HepG2 (cell line): ENCODE results near the gene KLF3. TPM values are rescaled to one million over a fixed set of nuclear protein-coding genes. Genes with fewer than 3 reads are reported as not detected.

Experiments used
- ATAC-seq: fragments of 200-7000 bp; cut with Tn5 transposase; 3 replicates; pipeline ENCODE4 v1.9.1; 2020; ENCODE audit warnings: mild to moderate bottlenecking, moderate library complexity
- BruUV-seq: library from RNA; stranded (reverse); fragments of 400-500 nt; replicated peaks from 2 replicates; lab custom pipeline; 2021; lab: Mats Ljungman, UMichigan
- CTCF ChIA-PET: fragments of 300-600 bp; formaldehyde crosslinking; extraction: SDS; loops from one replicate; lab custom pipeline; 2021; ENCODE audit warnings: low total read pairs, inconsistent platforms, low intra/inter-chr PET ratio; lab: Yijun Ruan, JAX
- POLR2A ChIA-PET: fragments of 350-600 bp; sonication (Branson Sonifier 250); formaldehyde crosslinking; loops from one replicate; lab custom pipeline; 2020; ENCODE audit warnings: antibody characterized with exemption, inconsistent platforms; lab: Yijun Ruan, JAX
- DNase-seq: peaks from one replicate; pipeline ENCODE4 v3.0.0-alpha.2; 2015; ENCODE audit warnings: low spot score
- FAIRE-seq: peaks from 3 replicates; lab custom pipeline; 2011; peaks lifted over from hg19 to GRCh38; lab: Jason Lieb, UNC
- H2AFZ ChIP-seq: one replicate; pipeline ENCODE4 v1.6.1; 2011; ENCODE audit warnings: low read length, inconsistent platforms
- H3K27ac ChIP-seq: fragments of 300-600 bp; 3 replicates; pipeline ENCODE4 v1.8.0; 2011; ENCODE audit warnings: mixed run types, mild to moderate bottlenecking, mixed read lengths, low read length, inconsistent platforms; ENCODE audit not compliant: insufficient read depth; ENCODE audit errors: extremely low read length
- H3K27me3 ChIP-seq, 2 experiments: fragments of 200-600 bp in 1 of 2; 2 replicates in 1 of 2; 3 replicates in 1 of 2; pipeline versions ENCODE4 v1.6.0 to v1.8.0; 2011; ENCODE audit warnings: low read length in 2 of 2, mild to moderate bottlenecking in 2 of 2, moderate library complexity in 2 of 2, inconsistent platforms in 1 of 2; ENCODE audit not compliant: insufficient read depth in 2 of 2, control insufficient read depth in 1 of 2
- H3K36me3 ChIP-seq, 2 experiments: fragments of 200-600 bp in 1 of 2; replicated peaks in 1 of 2; 2 replicates in 1 of 2; 3 replicates in 1 of 2; pipeline versions ENCODE4 v1.5.1 to v1.8.0; 2011; ENCODE audit warnings: low read length in 2 of 2, inconsistent platforms in 1 of 2; ENCODE audit not compliant: insufficient read depth in 2 of 2, control insufficient read depth in 1 of 2
- H3K4me1 ChIP-seq: 2 replicates; pipeline ENCODE4 v1.5.1; 2012; ENCODE audit warnings: low read length, inconsistent platforms; ENCODE audit not compliant: insufficient read depth
- H3K4me2 ChIP-seq: 2 replicates; pipeline ENCODE4 v1.6.0; 2011; ENCODE audit warnings: low read depth, low read length, inconsistent platforms
- H3K4me3 ChIP-seq, 3 experiments: fragments of 200-600 bp in 1 of 3; sonication (generic), shearing (Covaris generic) in 1 of 3; replicated peaks in 1 of 3; 2 replicates each; pipeline ENCODE4 v1.5.1; 2011 to 2016; ENCODE audit warnings: low read length in 3 of 3, inconsistent platforms in 2 of 3, low read depth in 2 of 3, mild to moderate bottlenecking in 2 of 3, control low read depth in 1 of 3, mixed read lengths in 1 of 3; ENCODE audit not compliant: insufficient read depth in 1 of 3
- H3K79me2 ChIP-seq: one replicate; pipeline ENCODE4 v1.6.1; 2011; ENCODE audit warnings: low read length, inconsistent platforms; ENCODE audit not compliant: insufficient read depth
- H3K9ac ChIP-seq: 2 replicates; pipeline ENCODE4 v1.6.0; 2011; ENCODE audit warnings: mild to moderate bottlenecking, low read depth, low read length, inconsistent platforms; ENCODE audit not compliant: insufficient read depth
- H3K9me3 ChIP-seq: 2 replicates; pipeline ENCODE4 v1.5.1; 2012; ENCODE audit warnings: mild to moderate bottlenecking, low read length
- H4K20me1 ChIP-seq: 2 replicates; pipeline ENCODE4 v1.6.0; 2011; ENCODE audit warnings: inconsistent platforms, mild to moderate bottlenecking, low read length, moderate library complexity; ENCODE audit not compliant: insufficient read depth
- ARNT ChIP-seq: fragments of 450-650 bp; IDR thresholded peaks from 2 replicates; pipeline ENCODE4 v1.6.1; 2017
- KDM1A ChIP-seq: IDR thresholded peaks from 2 replicates; pipeline ENCODE4 v1.6.1; 2016; ENCODE audit warnings: missing compliant biosample characterization
- KDM3A ChIP-seq: IDR thresholded peaks from 2 replicates; pipeline ENCODE4 v1.6.1; 2018; ENCODE audit warnings: low read depth, missing compliant biosample characterization
- KLF16 ChIP-seq, 2 experiments: sonication (generic) in 1 of 2; formaldehyde crosslinking in 1 of 2; IDR thresholded peaks; 2 replicates each; pipeline versions ENCODE4 v1.6.1 to v1.8.0; 2016 to 2023; ENCODE audit warnings: missing genetic modification reagents in 2 of 2, missing compliant biosample characterization in 1 of 2
- MED13 ChIP-seq: sonication (generic); formaldehyde crosslinking; IDR thresholded peaks from 2 replicates; pipeline ENCODE4 v1.5.0; 2020; ENCODE audit warnings: missing genetic modification reagents
- MEIS2 ChIP-seq: sonication (generic); formaldehyde crosslinking; IDR thresholded peaks from 2 replicates; pipeline ENCODE4 v1.9.0; 2021; ENCODE audit warnings: mild to moderate bottlenecking, missing genetic modification reagents
- RARG ChIP-seq: sonication (generic); formaldehyde crosslinking; IDR thresholded peaks from 2 replicates; pipeline ENCODE4 v1.4.0; 2020; ENCODE audit warnings: low read depth, mild to moderate bottlenecking, missing genetic modification reagents
- ZFP36 ChIP-seq: fragments of 150-350 bp; IDR thresholded peaks from 2 replicates; pipeline ENCODE4 v1.6.1; 2018; ENCODE audit warnings: borderline replicate concordance, low read length, low read depth; ENCODE audit not compliant: partially characterized antibody
- ZNF552 ChIP-seq: sonication (generic); formaldehyde crosslinking; IDR thresholded peaks from 2 replicates; pipeline ENCODE4 v1.9.0; 2022; ENCODE audit warnings: missing genetic modification reagents, mild to moderate bottlenecking, borderline replicate concordance
- ZNF749 ChIP-seq: sonication (generic); formaldehyde crosslinking; IDR thresholded peaks from 2 replicates; pipeline ENCODE4 v1.8.0; 2022; ENCODE audit warnings: mild to moderate bottlenecking, missing genetic modification reagents, moderate library complexity, borderline replicate concordance
- WGBS: methylation state at CpG from one replicate; pipeline ENCODE4 v1.1.6; 2017; ENCODE audit warnings: low lambda C conversion rate; 5-methylcytosine and 5-hydroxymethylcytosine counted together
- in situ Hi-C: cut with HindIII; loops from 2 replicates; pipeline ENCODE4 v1.10.0; 2017; ENCODE audit warnings: low pct_unique_long_range_greater_than_20kb; ENCODE audit not compliant: extremely low pct_ligation_motif_present
- intact Hi-C: fragments of 100-400 bp; cut with micrococcal nuclease; formaldehyde crosslinking; loops from one replicate; pipeline ENCODE4 v1.10.0; 2022; ENCODE audit not compliant: unreplicated experiment
- polyA plus RNA-seq, 8 experiments: library from polyadenylated mRNA; depleted of rRNA in 3 of 8; stranded (reverse) in 7 of 8; unstranded in 1 of 8; fragments of >200 nt; fragmentation: Illumina TruSeq in 4 of 8; extraction: Trizol in 4 of 8; gene quantifications; 2 replicates each; pipeline versions ENCODE4 v1.2.1 to v1.2.3, GENCODE V29; 2011 to 2016; ENCODE audit warnings: low read depth in 4 of 8, missing spikeins in 1 of 8, mixed read lengths in 1 of 8; ENCODE audit not compliant: insufficient read depth in 1 of 8
- total RNA-seq, 5 experiments: library from RNA; depleted of rRNA; stranded (reverse); fragments of >200 nt; fragmentation: Illumina TruSeq; extraction: Trizol; gene quantifications; 2 replicates each; pipeline ENCODE4 v1.2.3, GENCODE V29; 2016; ENCODE audit warnings: low read depth in 1 of 5
- TF ChIP-seq, protein P1 (sequence below): sonication (generic); formaldehyde crosslinking; IDR thresholded peaks from 2 replicates; pipeline ENCODE4 v1.8.1; 2022; ENCODE audit warnings: mild to moderate bottlenecking, missing genetic modification reagents
- TF ChIP-seq, protein P2 (sequence below): sonication (generic); formaldehyde crosslinking; IDR thresholded peaks from 2 replicates; pipeline ENCODE4 v1.5.1; 2020; ENCODE audit warnings: mild to moderate bottlenecking, moderate library complexity, missing genetic modification reagents
- TF ChIP-seq, protein P3 (sequence below): sonication (generic); formaldehyde crosslinking; IDR thresholded peaks from 2 replicates; pipeline ENCODE4 v1.5.1; 2020; ENCODE audit warnings: mild to moderate bottlenecking, missing genetic modification reagents, moderate library complexity

KLF3 gene
- total and polyA plus RNA-seq, 2 of the 13 experiments (the other 11 are each of a cell fraction or from before 2014, with no cell fraction given): 29.1 to 37.8 TPM

DNA sequence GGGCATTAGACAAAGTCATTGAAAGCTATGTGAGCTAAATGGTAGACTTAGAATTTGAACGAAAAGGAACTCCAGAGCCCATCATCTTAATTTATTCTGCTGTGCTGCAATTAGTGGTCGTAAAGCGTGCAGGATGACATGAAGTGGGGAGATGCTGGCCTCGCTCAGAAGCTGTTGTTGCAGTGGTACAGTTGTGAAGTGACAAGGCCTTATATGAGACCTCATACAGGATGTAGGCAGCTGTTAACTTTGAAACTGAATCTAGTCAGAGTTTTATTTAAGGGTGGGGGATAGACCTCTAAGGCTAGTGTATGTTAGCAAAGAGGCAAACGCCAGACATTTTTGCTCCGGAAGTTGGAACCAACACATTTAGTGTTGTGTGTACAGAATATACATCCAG is 13.4 kb downstream of the KLF3 start:
- no peak for TF ChIP-seq ZFP36
- TF ChIP-seq, protein P1, sequence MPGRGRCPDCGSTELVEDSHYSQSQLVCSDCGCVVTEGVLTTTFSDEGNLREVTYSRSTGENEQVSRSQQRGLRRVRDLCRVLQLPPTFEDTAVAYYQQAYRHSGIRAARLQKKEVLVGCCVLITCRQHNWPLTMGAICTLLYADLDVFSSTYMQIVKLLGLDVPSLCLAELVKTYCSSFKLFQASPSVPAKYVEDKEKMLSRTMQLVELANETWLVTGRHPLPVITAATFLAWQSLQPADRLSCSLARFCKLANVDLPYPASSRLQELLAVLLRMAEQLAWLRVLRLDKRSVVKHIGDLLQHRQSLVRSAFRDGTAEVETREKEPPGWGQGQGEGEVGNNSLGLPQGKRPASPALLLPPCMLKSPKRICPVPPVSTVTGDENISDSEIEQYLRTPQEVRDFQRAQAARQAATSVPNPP (CRISPR knock-in tag): no peak
- TF ChIP-seq KLF16 (CRISPR knock-in tag; IDR thresholded peaks at IDR 0.05): no peak
- TF ChIP-seq ZNF749 (CRISPR knock-in tag): no peak
- no peak for TF ChIP-seq ARNT
- TF ChIP-seq KDM3A (CRISPR knock-in tag): no peak
- TF ChIP-seq, protein P2, sequence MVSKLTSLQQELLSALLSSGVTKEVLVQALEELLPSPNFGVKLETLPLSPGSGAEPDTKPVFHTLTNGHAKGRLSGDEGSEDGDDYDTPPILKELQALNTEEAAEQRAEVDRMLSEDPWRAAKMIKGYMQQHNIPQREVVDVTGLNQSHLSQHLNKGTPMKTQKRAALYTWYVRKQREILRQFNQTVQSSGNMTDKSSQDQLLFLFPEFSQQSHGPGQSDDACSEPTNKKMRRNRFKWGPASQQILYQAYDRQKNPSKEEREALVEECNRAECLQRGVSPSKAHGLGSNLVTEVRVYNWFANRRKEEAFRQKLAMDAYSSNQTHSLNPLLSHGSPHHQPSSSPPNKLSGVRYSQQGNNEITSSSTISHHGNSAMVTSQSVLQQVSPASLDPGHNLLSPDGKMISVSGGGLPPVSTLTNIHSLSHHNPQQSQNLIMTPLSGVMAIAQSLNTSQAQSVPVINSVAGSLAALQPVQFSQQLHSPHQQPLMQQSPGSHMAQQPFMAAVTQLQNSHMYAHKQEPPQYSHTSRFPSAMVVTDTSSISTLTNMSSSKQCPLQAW (CRISPR knock-in tag): no peak
- no peak for TF ChIP-seq ZNF552 (CRISPR knock-in tag)
- no peak for TF ChIP-seq MED13
- TF ChIP-seq, protein P3, sequence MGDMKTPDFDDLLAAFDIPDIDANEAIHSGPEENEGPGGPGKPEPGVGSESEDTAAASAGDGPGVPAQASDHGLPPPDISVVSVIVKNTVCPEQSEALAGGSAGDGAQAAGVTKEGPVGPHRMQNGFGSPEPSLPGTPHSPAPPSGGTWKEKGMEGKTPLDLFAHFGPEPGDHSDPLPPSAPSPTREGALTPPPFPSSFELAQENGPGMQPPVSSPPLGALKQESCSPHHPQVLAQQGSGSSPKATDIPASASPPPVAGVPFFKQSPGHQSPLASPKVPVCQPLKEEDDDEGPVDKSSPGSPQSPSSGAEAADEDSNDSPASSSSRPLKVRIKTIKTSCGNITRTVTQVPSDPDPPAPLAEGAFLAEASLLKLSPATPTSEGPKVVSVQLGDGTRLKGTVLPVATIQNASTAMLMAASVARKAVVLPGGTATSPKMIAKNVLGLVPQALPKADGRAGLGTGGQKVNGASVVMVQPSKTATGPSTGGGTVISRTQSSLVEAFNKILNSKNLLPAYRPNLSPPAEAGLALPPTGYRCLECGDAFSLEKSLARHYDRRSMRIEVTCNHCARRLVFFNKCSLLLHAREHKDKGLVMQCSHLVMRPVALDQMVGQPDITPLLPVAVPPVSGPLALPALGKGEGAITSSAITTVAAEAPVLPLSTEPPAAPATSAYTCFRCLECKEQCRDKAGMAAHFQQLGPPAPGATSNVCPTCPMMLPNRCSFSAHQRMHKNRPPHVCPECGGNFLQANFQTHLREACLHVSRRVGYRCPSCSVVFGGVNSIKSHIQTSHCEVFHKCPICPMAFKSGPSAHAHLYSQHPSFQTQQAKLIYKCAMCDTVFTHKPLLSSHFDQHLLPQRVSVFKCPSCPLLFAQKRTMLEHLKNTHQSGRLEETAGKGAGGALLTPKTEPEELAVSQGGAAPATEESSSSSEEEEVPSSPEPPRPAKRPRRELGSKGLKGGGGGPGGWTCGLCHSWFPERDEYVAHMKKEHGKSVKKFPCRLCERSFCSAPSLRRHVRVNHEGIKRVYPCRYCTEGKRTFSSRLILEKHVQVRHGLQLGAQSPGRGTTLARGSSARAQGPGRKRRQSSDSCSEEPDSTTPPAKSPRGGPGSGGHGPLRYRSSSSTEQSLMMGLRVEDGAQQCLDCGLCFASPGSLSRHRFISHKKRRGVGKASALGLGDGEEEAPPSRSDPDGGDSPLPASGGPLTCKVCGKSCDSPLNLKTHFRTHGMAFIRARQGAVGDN (CRISPR knock-in tag): no peak
- no peak for TF ChIP-seq MEIS2 (CRISPR knock-in tag)
- no peak for TF ChIP-seq RARG (CRISPR knock-in tag)
- TF ChIP-seq KDM1A (CRISPR knock-in tag): no peak
- intact Hi-C loops (loop anchor here (5.0 to 10.0 kb wide), 3 partner anchors 55 to 253 kb away; no protein-coding TSS in a partner anchor), in situ Hi-C loops (no loop called here)
- Histone ChIP-seq H3K27me3 (no peaks in the 10 kb centered on the region), H3K36me3 (peaks cover 8 to 40% of the 10 kb centered on the region in 2 experiments), H3K4me1 (peaks cover 53% of the 10 kb centered on the region), H2AFZ (no peak overlapping the region), H4K20me1 (peaks cover 30% of the 10 kb centered on the region), H3K27ac (no peak overlapping the region), H3K9ac (no peak overlapping the region), H3K4me3 (no peak overlapping the region), H3K79me2 (peaks cover 94% of the 10 kb centered on the region), H3K9me3 (no peaks in the 10 kb centered on the region), H3K4me2 (no peak overlapping the region)
- no TSS peak for BruUV-seq
- FAIRE-seq (no peak), ATAC-seq (no peak), DNase-seq (no peak)
- POLR2A ChIA-PET: no interaction called here
- CTCF ChIA-PET: no interaction called here
- WGBS: 97% methylated on average over 6 of the region's 6 CpGs
